Stimulated activated CD4-positive, alpha-beta T cell treated with anti-CD3 and anti-CD28 coated beads, TNF-alpha, amount 100 ng/mL, for 24 hours (primary cell): Measurements from ENCODE around the gene NFATC4.
"Not testable (repeated sequence)": the region's sequence is repeated elsewhere in the genome, so short reads cannot be mapped to it uniquely, and the experiment has no call there.

Experiments used
- DNase-seq, 3 experiments: peaks; one replicate each; pipeline ENCODE4 v3.0.0-alpha.2; 2020; ENCODE audit warnings: low read depth in 3 of 3

NFATC4 gene

DNA sequence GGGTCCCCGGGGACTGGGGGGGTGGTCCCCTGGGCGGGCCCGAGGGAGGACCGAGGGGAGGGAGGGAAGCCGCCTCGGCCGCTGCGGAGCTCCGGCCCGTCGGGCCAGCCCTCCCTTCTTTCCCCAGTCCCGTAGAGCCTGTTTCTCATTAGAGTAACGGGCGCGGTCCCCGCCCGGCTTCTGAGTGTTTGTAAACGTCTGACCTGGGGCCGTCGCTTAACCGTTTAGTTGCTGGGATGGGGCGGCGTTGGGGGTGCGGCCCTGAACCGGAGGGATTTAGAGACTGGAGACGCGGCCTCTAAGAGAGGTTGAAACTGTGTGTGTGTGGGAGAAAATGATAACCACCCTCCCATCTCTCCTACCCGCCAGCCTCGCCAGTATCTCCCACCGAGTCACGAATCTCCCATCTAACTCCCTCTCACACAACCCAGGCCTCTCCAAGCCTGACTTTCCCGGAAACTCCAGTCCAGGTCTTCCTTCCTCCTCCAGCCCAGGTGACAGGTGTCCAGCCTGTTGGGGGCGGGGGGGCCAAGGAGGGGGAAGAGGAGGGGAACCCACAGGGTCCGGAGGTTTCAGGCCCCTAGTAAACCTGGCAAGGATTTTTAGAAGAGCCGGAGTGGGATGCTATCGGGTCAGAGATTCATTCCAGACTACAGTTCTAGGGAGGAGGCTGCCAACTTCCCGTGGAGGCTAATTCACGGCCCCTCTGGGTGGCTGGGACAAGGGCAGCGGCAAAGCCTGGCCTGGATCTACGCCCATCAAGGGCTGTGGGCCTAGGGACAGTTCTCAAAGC, 1.1 kb upstream of the NFATC4 start:
- no peak for DNase-seq

DNA sequence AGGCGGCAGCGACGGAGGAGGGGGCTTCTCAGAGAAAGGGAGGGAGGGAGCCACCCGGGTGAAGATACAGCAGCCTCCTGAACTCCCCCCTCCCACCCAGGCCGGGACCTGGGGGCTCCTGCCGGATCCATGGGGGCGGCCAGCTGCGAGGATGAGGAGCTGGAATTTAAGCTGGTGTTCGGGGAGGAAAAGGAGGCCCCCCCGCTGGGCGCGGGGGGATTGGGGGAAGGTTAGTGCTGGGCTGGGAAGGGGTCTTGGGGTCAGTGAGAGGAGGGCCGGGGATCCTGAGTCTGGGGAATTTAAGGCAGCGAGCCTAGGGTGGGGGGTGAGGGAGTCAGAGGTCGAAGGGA, 203 bp downstream of the NFATC4 start:
- DNase-seq: no peak

DNA sequence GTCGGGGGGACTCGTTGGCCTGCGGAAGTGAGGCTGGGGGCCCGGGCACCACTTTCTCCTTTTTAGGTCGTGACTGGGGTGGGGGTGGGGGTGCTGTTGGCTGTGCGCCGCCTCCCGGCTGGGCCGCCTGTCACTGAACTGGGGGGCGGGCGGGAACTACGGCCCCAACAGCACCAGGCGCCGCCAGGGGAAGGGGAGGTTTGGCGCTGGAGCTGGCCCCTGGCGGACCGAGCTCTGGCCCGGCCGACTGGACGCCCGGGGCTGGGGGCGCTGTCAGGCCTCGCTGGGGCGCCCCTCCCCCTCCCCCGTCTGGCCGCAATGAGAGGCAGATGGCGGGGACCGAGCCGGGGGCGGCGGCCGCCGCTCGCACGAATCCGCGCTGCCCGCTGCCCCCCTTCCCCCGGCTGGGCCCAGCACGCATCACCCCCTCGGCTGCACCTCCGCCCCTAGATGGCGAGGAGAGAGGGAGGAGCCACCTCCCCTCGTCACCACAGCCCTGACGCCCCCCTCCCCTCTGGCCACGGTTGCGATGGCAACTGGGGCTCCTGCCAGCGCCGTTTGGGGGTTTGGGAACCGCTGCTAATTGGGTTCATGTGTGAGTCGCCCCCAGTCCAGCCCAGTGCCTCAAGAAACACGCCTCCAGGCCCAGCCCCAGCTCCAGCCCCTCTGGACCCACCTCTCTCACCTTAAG, 723 bp downstream of the NFATC4 start:
- no peak for DNase-seq

DNA sequence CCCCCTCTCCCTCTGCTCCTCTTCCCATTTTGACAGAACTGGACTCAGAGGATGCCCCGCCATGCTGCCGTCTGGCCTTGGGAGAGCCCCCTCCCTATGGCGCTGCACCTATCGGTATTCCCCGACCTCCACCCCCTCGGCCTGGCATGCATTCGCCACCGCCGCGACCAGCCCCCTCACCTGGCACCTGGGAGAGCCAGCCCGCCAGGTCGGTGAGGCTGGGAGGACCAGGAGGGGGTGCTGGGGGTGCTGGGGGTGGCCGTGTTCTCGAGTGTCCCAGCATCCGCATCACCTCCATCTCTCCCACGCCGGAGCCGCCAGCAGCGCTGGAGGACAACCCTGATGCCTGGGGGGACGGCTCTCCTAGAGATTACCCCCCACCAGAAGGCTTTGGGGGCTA, 1.5 kb downstream of the NFATC4 start:
- no peak for DNase-seq

DNA sequence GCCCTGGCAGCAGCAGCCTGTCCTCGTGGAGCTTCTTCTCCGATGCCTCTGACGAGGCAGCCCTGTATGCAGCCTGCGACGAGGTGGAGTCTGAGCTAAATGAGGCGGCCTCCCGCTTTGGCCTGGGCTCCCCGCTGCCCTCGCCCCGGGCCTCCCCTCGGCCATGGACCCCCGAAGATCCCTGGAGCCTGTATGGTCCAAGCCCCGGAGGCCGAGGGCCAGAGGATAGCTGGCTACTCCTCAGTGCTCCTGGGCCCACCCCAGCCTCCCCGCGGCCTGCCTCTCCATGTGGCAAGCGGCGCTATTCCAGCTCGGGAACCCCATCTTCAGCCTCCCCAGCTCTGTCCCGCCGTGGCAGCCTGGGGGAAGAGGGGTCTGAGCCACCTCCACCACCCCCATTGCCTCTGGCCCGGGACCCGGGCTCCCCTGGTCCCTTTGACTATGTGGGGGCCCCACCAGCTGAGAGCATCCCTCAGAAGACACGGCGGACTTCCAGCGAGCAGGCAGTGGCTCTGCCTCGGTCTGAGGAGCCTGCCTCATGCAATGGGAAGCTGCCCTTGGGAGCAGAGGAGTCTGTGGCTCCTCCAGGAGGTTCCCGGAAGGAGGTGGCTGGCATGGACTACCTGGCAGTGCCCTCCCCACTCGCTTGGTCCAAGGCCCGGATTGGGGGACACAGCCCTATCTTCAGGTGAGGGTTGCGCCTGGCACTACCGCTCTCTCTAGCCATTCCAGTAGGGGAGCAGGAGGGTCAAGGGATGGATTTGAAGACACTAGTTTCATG, 2.1 kb downstream of the NFATC4 start:
- DNase-seq: no peak

DNA sequence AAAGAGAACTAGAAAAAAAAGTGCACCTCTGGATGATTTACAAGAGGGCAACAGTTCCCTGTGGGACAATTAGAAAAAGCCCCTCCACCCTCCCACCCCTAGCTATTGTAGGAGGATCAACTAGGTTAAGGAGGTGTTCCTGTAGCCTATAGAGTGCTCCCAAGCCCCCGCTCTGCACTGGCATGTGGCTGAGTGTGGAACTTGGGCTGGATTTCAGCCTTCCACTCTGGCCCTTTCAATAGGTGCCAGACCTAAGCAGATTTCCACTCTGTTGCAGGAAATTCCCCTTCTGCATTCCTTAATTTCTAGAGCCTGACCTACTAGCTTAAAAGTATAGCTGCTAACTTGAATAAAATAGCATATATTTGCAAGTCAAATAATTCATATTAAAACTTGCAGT, 2.8 kb downstream of the NFATC4 start:
- no peak for DNase-seq

DNA sequence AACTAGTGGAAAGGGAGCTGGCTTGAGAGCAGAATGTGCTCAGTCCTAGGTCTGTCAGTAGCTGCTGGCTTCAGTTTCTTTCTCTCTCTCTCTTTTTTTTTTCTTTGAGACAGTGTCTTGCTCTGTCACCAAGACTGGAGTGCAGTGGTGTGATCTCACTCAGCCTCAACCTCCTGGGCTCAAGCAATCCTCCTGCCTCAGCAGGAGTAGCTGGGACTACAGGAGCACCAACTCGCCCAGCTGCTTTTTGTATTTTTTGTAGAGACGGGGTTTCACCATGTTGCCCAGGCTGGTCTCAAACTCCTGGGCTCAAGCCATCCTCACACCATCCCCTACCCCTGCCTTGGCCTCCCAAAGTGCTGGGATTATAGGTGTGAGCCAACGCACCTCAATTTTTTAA, 3.6 kb downstream of the NFATC4 start:
- not testable (repeated sequence) for DNase-seq

DNA sequence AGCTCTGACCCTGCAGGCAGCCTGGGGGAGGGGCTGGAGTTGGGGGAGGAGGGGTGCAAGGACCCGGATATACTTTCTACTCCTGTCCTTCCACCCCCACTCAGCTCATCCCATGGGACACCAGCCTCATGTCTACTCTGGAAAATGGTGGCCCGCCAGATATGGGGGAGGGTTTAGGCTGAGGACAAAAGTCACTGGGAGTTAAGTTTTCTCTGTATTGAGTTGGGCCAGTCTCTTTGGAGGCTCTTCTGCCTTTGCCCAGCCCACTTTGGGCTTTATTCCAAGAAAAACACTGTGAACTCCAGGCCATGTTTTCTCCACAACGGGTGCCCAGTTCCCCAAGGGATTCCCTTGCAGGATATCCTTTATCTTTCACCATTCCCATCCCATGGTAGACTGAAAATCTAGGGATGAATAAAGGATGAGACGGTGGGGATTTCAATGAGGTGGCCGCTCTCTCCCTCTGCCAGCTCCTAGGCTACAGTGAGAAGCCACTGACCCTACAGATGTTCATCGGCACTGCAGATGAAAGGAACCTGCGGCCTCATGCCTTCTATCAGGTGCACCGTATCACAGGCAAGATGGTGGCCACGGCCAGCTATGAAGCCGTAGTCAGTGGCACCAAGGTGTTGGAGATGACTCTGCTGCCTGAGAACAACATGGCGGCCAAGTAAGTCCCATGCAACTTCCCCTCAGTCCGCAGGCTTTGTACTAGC, 4.9 kb downstream of the NFATC4 start:
- DNase-seq: no peak

DNA sequence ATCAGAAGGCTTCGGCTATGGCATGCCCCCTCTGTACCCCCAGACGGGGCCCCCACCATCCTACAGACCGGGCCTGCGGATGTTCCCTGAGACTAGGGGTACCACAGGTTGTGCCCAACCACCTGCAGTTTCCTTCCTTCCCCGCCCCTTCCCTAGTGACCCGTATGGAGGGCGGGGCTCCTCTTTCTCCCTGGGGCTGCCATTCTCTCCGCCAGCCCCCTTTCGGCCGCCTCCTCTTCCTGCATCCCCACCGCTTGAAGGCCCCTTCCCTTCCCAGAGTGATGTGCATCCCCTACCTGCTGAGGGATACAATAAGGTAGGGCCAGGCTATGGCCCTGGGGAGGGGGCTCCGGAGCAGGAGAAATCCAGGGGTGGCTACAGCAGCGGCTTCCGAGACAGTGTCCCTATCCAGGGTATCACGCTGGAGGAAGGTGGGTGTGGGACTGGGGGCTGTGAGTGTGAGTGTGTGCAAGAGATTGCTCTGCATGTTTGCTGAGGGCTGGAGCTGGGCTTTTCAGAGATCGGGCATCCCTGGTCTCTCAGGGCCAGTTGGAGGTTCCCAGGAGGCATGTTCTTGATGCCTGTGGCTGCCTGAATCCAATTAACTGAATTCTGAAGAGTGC, 8.6 kb downstream of the NFATC4 start:
- DNase-seq: no peak

DNA sequence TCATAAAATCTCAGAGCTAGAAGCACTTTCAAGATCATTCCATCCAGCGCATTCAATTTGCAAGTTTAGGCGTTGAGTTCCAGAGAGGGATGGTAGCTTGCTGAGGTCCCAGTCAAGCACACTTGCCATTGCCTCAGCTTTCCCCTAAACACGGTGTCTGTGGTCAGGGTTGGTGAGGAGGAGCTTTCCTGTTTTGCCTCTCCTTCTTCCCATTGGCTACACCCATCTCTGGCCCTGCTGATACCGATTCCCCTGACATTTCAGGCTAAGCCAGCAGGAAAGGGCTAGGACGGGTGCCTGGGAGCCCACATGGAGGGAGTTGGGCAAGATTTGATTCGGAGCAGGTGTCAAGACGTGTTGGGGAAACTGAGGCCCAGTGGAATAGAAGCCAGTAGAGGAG, 9.1 kb downstream of the NFATC4 start:
- DNase-seq: no peak

DNA sequence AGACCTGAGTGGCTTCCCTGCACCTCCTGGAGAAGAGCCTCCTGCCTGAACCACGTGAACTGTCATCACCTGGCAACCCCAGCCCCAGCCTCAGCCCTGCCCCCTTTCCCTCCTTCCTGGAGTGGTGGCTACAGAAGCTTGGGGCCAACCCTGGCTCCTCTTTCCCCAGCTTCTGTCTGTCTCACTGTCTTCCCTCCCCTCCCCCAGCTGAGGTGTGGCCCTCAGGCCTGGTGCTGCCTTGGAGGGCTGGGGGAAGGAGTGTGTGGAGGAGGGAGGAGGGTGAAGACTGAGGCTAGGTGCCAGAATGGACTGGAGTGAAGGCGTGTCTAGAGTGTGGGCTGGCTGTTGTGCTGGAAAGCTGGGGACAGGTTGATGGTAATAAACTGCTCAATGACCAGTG, 9.7 kb downstream of the NFATC4 start:
- DNase-seq: no peak

DNA sequence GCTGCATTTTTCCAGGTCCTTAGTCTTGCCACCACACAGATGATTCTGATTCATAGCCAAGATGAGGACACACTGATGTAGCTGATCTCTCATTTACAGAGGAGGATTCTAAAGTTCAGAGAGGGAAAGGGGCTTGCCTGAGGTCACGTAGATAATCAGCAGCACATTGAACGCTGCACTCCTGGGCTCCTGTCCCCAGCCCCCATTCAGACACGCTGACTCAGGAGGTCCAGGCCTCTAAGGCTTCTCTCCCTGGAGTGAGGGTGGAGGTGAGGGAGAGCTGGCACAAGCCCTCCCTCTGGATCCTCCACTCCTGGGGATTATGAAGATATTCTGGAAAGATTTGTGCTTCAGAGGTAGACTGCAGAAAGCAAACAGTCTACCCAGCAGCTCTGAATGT, 10.3 kb downstream of the NFATC4 start:
- DNase-seq: no peak

DNA sequence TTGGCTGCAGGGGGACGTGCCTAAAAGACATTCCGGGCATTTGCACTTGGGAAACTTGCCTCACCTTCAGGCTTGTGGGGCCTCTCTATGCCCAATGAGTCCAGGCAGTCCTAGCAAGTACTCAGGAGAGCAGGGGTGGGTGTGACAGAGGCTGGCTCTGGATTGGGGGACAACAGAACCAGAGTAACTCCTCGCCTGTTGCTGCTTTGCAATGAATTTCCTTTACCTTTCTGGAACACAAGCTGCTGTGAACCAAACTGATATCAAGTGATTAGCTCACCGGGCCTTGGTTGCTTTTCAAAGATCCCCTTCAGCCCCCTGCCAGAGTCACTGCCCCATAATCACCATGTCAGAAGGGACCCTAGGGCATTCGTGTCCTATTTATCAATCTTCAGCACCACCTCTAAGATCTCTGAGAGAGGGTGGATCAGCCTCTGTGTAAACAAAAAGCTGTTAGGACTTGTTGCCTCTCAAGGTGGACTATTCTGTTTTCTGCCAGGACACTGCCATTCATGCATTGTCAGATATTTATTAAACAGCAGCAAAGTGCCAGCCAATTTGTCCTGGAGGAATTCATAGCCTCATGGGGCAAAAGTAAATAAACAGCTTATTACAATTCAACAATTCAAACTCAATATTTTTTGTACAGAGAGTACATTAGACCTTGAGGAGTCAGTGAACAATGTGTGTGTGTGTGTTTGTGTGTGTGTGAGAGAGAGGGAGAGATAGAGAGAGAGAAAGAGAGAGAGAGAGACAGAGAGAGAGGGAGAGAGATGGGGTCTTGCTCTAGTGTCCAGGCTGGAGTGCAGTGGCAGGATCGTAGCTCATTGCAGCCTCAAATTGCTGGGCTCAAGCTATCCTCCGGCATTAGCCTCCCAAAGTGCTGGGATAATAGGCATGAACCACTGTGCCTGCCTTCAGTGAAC, 11.3 kb downstream of the NFATC4 start:
- no peak for DNase-seq

DNA sequence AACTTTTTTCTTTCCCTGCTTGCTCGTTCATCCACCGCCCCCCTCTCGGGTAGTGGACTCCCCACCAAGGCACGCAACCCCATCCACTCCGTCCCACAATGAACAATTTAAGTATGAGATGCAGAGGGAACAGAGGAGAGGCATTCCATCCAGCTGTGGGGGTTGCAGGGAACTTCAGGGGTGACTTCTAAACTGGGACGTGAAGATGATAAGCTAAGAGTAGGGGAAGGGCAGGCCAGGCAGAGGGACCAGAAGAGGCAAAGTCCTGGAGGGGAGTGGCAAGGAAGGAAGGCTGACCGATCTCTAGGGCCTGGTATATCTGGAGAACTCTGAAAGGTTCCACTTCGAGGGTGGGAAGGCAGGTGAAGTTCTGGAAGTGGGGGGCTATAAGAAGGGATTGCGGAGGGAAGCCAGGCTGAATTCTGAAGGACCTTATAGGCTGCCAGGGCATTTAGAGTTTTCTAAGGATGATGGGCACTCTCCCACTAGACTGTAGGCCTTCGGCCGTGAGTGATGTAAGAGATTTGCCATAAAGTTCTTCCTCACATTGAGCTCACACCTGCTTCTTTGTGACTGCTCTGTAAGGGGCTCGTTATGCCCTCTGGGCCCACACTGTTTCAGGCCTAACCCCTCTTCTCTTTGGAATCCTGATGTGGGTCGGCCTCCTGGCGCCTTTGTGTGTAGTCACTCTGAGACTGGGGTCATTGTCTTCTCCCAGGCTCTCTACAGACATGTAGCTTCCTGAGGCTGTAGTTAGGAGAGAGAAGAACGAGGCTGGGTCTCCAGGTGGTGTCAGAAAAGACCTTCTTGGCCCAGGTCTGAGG, 12.1 kb downstream of the NFATC4 start:
- no peak for DNase-seq

DNA sequence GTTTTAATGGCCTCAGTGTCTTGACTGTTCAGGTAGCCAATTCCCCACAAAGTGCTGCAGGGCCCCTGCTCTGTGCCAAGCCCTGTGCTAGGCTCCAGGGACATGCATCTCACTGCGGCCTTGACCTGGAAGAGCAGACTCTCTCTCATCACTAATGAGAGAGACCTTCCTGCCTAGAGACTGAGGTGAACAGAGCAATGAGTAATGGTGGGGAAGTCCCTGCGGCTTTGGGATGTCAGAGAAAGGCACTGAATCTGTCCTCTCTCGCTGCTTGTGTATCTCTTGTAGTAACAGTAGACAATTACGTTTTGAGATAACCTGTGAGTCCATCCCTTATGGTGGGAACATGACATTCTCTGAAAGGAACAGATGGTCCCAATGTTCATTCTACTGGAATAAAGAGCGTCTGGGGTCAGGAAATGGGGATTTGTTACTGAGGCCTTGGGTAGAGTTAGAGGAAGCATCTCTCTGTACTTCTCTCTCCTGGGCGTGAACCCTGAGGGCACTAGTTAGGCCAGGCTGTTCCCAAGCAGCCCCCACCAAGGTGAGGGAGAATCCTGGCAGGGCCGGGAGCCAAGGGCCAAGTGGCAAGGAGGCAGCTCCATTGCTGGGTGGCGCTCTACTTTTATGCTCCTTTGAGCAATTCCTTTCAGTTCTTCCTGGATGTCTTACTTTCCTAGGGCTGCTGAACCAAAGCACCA, 13.5 kb downstream of the NFATC4 start:
- no peak for DNase-seq

DNA sequence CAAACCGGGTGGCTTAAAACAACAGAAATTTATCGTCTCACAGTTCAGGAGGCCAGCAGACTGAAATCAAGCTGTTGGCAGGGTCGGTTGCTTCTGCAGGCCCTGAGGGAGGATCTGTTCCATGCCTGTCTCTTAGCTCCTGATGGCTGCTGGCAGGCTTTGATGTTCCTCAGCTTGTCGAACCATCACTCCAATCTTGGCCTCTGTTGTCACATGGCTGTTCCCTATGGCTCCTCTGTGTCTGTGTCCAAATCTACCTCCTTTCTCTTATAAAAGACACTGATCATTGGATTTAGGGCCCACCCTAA, 14.0 kb downstream of the NFATC4 start:
- DNase-seq: no peak

DNA sequence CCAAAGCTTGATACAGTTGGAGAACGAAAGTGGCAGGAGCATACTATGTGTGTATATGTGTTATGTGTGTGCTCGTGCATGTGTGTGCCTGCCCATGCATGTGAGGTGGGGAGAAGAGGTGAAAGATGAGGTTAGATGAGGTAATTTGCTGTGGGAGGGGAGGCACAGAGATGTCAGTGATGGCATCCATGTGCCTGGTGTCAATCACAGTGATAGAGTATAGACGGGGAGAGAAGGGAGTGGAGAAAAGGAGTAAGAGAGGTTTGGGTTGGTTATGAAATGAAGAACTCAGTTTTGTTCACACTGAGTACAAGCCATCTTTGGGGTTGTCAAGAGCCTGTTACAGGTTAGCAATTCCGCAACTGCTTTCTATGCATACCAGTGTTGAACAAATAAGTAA, 16.2 kb downstream of the NFATC4 start:
- no peak for DNase-seq

DNA sequence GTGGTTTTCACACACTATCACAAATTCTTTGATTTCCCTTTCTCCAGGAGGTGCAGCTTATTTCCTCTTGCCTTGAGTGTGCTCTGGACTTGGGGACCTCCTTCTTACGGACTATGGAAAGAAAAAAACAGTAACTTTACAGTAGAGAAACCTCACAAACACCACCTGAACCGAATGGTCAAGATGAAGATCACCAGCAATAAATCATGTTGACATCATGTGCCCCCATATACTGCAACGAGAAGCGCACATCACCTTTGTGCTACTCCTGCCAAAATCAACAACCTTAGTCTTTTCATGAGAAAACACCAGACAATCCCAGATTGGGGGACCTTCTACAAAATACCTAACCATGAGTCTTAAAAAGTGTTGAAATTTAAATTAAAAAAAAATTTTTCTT, 17.5 kb downstream of the NFATC4 start:
- DNase-seq: no peak

DNA sequence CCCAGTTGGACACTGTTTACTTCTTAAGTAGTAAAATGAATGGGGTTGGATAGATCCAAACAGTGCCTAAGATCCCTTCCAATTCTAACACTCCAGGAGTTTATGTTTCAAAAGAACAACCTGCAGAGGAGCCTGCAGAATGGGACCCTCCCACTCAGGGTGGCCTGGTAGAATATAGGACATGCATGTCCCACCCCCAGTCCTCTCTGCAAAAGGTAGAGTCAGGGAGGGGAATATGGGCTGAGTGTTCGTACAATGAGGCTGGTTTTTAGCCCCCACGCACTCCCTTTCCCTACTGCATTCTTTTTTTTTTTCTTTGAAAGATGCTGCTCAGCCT, 19.0 kb downstream of the NFATC4 start:
- no peak for DNase-seq
